ENCODE measurements around the gene ELANE.

ELANE gene

DNA sequence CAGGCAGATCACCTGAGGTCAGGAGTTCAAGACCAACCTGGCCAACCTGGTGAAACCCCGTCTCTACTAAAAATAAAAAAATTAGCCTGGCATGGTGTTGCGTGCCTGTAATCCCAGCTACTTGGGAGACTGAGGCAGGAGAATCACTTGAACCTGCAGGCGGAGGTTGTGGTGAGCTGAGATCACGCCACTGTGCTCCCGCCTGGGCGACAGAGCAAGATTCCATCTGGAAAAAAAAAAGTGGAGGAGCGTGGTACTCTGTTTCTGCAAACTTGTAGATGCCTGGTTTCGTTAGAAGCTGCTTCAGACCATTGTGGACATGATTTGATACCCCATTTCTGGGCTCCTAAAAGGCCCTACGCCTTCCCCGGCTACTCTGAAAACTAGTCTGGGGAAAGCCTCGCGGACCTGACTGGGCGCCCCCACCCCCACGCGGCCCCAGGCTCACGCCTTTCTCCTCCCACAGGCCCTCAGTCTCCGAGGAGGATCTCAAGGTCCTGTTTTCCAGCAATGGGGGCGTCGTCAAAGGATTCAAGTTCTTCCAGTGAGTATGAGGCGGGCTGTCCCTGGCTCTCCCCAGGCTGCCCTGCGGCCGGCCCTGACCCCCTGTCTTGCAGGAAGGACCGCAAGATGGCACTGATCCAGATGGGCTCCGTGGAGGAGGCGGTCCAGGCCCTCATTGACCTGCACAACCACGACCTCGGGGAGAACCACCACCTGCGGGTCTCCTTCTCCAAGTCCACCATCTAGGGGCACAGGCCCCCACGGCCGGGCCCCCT lies 41.8 kb upstream of the ELANE start:
- ChIA-PET CTCF (interaction anchor here (1.0 kb wide), 1 partner anchor 10 kb away, joined by 3 read pairs; no protein-coding TSS in a partner anchor), POLR2A (interaction anchor here (1.2 kb wide), 1 partner anchor 10 kb away, joined by 4 read pairs; no protein-coding TSS in a partner anchor)
- TF ChIP-seq, protein P1, sequence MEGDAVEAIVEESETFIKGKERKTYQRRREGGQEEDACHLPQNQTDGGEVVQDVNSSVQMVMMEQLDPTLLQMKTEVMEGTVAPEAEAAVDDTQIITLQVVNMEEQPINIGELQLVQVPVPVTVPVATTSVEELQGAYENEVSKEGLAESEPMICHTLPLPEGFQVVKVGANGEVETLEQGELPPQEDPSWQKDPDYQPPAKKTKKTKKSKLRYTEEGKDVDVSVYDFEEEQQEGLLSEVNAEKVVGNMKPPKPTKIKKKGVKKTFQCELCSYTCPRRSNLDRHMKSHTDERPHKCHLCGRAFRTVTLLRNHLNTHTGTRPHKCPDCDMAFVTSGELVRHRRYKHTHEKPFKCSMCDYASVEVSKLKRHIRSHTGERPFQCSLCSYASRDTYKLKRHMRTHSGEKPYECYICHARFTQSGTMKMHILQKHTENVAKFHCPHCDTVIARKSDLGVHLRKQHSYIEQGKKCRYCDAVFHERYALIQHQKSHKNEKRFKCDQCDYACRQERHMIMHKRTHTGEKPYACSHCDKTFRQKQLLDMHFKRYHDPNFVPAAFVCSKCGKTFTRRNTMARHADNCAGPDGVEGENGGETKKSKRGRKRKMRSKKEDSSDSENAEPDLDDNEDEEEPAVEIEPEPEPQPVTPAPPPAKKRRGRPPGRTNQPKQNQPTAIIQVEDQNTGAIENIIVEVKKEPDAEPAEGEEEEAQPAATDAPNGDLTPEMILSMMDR (IDR thresholded peaks at IDR 0.05; ENCODE audit: insufficient read depth, low read length, missing control alignments), result no peak
- DNase-seq (ENCODE audit: low read depth, low spot score), result no peak
- no peak overlapping the region for H3K4me3 ChIP-seq (ENCODE audit: low read depth, low read length)

DNA sequence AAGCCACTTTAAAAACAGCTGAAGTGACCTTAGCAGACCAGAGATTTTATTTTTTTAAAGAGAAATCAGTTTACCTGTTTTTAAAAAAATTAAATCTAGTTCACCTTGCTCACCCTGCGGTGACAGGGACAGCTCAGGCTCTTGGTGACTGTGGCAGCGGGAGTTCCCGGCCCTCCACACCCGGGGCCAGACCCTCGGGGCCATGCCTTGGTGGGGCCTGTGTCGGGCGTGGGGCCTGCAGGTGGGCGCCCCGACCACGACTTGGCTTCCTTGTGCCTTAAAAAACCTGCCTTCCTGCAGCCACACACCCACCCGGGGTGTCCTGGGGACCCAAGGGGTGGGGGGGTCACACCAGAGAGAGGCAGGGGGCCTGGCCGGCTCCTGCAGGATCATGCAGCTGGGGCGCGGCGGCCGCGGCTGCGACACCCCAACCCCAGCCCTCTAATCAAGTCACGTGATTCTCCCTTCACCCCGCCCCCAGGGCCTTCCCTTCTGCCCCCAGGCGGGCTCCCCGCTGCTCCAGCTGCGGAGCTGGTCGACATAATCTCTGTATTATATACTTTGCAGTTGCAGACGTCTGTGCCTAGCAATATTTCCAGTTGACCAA lies 41.1 kb upstream of the ELANE start:
- POLR2A ChIA-PET, result no interaction called here
- CTCF ChIA-PET, result interaction anchor here (1.0 to 1.3 kb wide), 2 partner anchors 10 to 12 kb away, joined by 3 read pairs; no protein-coding TSS in a partner anchor
- DNase-seq (ENCODE audit: low read depth, low spot score), result no peak
- TF ChIP-seq, protein P1 (IDR thresholded peaks at IDR 0.05; ENCODE audit: insufficient read depth, low read length, missing control alignments), result no peak
- H3K4me3 ChIP-seq (ENCODE audit: low read depth, low read length), result no peak overlapping the region

DNA sequence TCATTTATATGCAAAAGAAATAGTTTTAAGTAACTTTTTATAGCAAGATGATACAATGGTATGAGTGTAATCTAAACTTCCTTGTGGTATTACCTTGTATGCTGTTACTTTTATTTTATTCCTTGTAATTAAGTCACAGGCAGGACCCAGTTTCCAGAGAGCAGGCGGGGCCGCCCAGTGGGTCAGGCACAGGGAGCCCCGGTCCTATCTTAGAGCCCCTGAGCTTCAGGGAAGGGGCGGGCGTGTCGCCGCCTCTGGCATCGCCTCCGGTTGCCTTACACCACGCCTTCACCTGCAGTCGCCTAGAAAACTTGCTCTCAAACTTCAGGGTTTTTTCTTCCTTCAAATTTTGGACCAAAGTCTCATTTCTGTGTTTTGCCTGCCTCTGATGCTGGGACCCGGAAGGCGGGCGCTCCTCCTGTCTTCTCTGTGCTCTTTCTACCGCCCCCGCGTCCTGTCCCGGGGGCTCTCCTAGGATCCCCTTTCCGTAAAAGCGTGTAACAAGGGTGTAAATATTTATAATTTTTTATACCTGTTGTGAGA lies 40.5 kb upstream of the ELANE start:
- DNase-seq (ENCODE audit: low read depth, low spot score), result no peak
- TF ChIP-seq, protein P1 (IDR thresholded peaks at IDR 0.05; ENCODE audit: insufficient read depth, low read length, missing control alignments), result no peak
- CTCF ChIA-PET, result interaction anchor here (1.3 kb wide), 1 partner anchor 12 kb away, joined by 3 read pairs; no protein-coding TSS in a partner anchor
- no peak overlapping the region for H3K4me3 ChIP-seq (ENCODE audit: low read depth, low read length)
- POLR2A ChIA-PET, result no interaction called here

- CTCF ChIA-PET, result interaction anchor here (1.3 kb wide), 1 partner anchor 13 kb away, joined by 3 read pairs; no protein-coding TSS in a partner anchor
- TF ChIP-seq, protein P1 (IDR thresholded peaks at IDR 0.05; ENCODE audit: insufficient read depth, low read length, missing control alignments), result no peak
- H3K4me3 ChIP-seq (ENCODE audit: low read depth, low read length), result no peak overlapping the region
- no peak for DNase-seq (ENCODE audit: low read depth, low spot score)
- POLR2A ChIA-PET, result no interaction called here
Measured at GRCh38 chr19:812049-812746, 39.9 kb upstream of the ELANE start.

- POLR2A ChIA-PET, result no interaction called here
- H3K4me3 ChIP-seq (ENCODE audit: low read depth, low read length), result no peak overlapping the region
- TF ChIP-seq, protein P1 (IDR thresholded peaks at IDR 0.05; ENCODE audit: insufficient read depth, low read length, missing control alignments), result no peak
- DNase-seq (ENCODE audit: low read depth, low spot score), result no peak
- CTCF ChIA-PET, result no interaction called here
Measured at GRCh38 chr19:812747-813218, 39.3 kb upstream of the ELANE start.

Measured in AG04449 (cell line).